K562 (cell line): Measurements from ENCODE around the gene VPS13C. TPM values are rescaled to one million over a fixed set of nuclear protein-coding genes. Genes with fewer than 3 reads are reported as not detected.

Source experiments
- ATAC-seq: fragments of 200-7000 bp; cut with Tn5 transposase; 3 replicates; pipeline ENCODE4 v1.9.1; 2020; ENCODE audit warnings: moderate library complexity
- BruUV-seq: library from RNA; stranded (reverse); fragments of 400-500 nt; replicated peaks from 2 replicates; lab custom pipeline; 2021; lab: Mats Ljungman, UMichigan
- CTCF ChIA-PET: fragments of 300-600 bp; formaldehyde crosslinking; extraction: SDS; loops from one replicate; lab custom pipeline; 2021; ENCODE audit warnings: low intra/inter-chr PET ratio; lab: Yijun Ruan, JAX
- POLR2A ChIA-PET: fragments of 300-600, 350-650 bp; sonication (Branson Sonifier 250); formaldehyde crosslinking; extraction: SDS; loops from one replicate; lab custom pipeline; 2021; ENCODE audit warnings: antibody characterized with exemption, inconsistent platforms; lab: Yijun Ruan, JAX
- DNase-seq, 4 experiments: peaks; one replicate each; pipeline versions ENCODE4 v3.0.0 to v3.0.0-alpha.2; 2011 to 2018; ENCODE audit warnings: low spot score in 3 of 4, mixed read lengths in 3 of 4; ENCODE audit errors: extremely low read depth in 1 of 4
- FAIRE-seq: peaks from 2 replicates; lab custom pipeline; 2011; peaks lifted over from hg19 to GRCh38; lab: Jason Lieb, UNC
- H2AFZ ChIP-seq: 2 replicates; pipeline ENCODE4 v1.6.0; 2011; ENCODE audit warnings: low read depth, low read length, control low read depth, inconsistent platforms
- H3K27ac ChIP-seq: fragments of 200-600 bp; 3 replicates; pipeline ENCODE4 v1.8.0; 2011; ENCODE audit warnings: low read depth, mild to moderate bottlenecking, control low read depth, inconsistent platforms, low read length, moderate library complexity, mixed read lengths; ENCODE audit errors: extremely low read depth
- H3K27me3 ChIP-seq, 2 experiments: fragments of 300-600 bp in 1 of 2; 2 replicates in 1 of 2; 3 replicates in 1 of 2; pipeline versions ENCODE4 v1.6.0 to v1.8.0; 2011; ENCODE audit warnings: inconsistent platforms in 2 of 2, low read length in 2 of 2, mild to moderate bottlenecking in 1 of 2, mixed read lengths in 1 of 2, moderate library complexity in 1 of 2; ENCODE audit not compliant: control insufficient read depth in 2 of 2, insufficient read depth in 2 of 2
- H3K36me3 ChIP-seq: fragments of 300-600 bp; 3 replicates; pipeline ENCODE4 v1.8.0; 2011; ENCODE audit warnings: mild to moderate bottlenecking, low read length, inconsistent platforms; ENCODE audit not compliant: control insufficient read depth, insufficient read depth
- H3K4me1 ChIP-seq, 2 experiments: fragments of 200-600 bp in 1 of 2; replicated peaks in 1 of 2; 2 replicates in 1 of 2; 3 replicates in 1 of 2; pipeline versions ENCODE4 v1.5.1 to v1.8.0; 2011; ENCODE audit warnings: inconsistent platforms in 2 of 2, low read length in 2 of 2, mild to moderate bottlenecking in 1 of 2, mixed read lengths in 1 of 2, moderate library complexity in 1 of 2; ENCODE audit not compliant: control insufficient read depth in 2 of 2, insufficient read depth in 2 of 2
- H3K4me2 ChIP-seq: 2 replicates; pipeline ENCODE4 v1.6.1; 2011; ENCODE audit warnings: low read length, control low read depth, inconsistent platforms, mixed read lengths; ENCODE audit not compliant: insufficient read depth
- H3K4me3 ChIP-seq: fragments of 200-600 bp; sonication (generic), shearing (Covaris generic); 2 replicates; pipeline ENCODE4 v1.5.1; 2016; ENCODE audit warnings: control low read depth, inconsistent platforms
- H3K79me2 ChIP-seq: fragments of 200-600 bp; 3 replicates; pipeline ENCODE4 v1.8.0; 2011; ENCODE audit warnings: low read length, inconsistent platforms; ENCODE audit not compliant: control insufficient read depth, insufficient read depth
- H3K9ac ChIP-seq, 2 experiments: 2 replicates each; pipeline versions ENCODE4 v1.6.0 to v1.6.1; 2011; ENCODE audit warnings: low read depth in 2 of 2, low read length in 2 of 2, control low read depth in 1 of 2, inconsistent platforms in 1 of 2, mild to moderate bottlenecking in 1 of 2, mixed read lengths in 1 of 2; ENCODE audit not compliant: insufficient read depth in 1 of 2
- H3K9me1 ChIP-seq: one replicate; pipeline ENCODE4 v1.6.0; 2011; ENCODE audit warnings: inconsistent platforms, mild to moderate bottlenecking, low read length, moderate library complexity; ENCODE audit not compliant: control insufficient read depth, insufficient read depth
- H3K9me3 ChIP-seq: replicated peaks from 2 replicates; pipeline ENCODE4 v1.5.1; 2011; ENCODE audit warnings: low read depth, low read length, inconsistent platforms; ENCODE audit not compliant: control insufficient read depth, insufficient read depth
- H4K20me1 ChIP-seq: replicated peaks from 2 replicates; pipeline ENCODE4 v1.6.1; 2011; ENCODE audit warnings: low read length, inconsistent platforms, mixed read lengths; ENCODE audit not compliant: control insufficient read depth, insufficient read depth
- GTF2F1 ChIP-seq: IDR thresholded peaks from 2 replicates; pipeline ENCODE4 v1.6.1; 2011; ENCODE audit warnings: low read depth, low read length, improper control_type of control experiment
- MTA3 ChIP-seq: fragments of 450-650 bp; formaldehyde crosslinking; IDR thresholded peaks from 2 replicates; pipeline ENCODE4 v1.6.1; 2017; ENCODE audit warnings: mild to moderate bottlenecking, borderline replicate concordance
- NR4A1 ChIP-seq, 2 experiments: fragments of 250-450 bp in 1 of 2; fragments of 450-650 bp in 1 of 2; sonication (Bioruptor Pico) in 1 of 2; IDR thresholded peaks; 2 replicates each; pipeline versions ENCODE4 v1.4.0 to v1.6.1; 2016 to 2020; ENCODE audit warnings: mild to moderate bottlenecking in 2 of 2, missing compliant biosample characterization in 1 of 2, missing genetic modification characterization in 1 of 2, moderate library complexity in 1 of 2
- RHOXF2B ChIP-seq: fragments of 250-450 bp; sonication (Bioruptor Pico); conservative IDR thresholded peaks from 2 replicates; pipeline ENCODE4 v1.5.1; 2021
- SETDB1 ChIP-seq: IDR thresholded peaks from one replicate; pipeline ENCODE4 v1.6.1; 2012; ENCODE audit warnings: low read length, control low read depth, inconsistent platforms
- SREBF2 ChIP-seq: sonication (generic); formaldehyde crosslinking; IDR thresholded peaks from 2 replicates; pipeline ENCODE4 v1.4.0; 2020; ENCODE audit warnings: mild to moderate bottlenecking, missing genetic modification reagents
- TAF7 ChIP-seq: fragments of 450-650 bp; IDR thresholded peaks from 2 replicates; pipeline ENCODE4 v1.6.1; 2016; ENCODE audit warnings: missing genetic modification characterization, missing compliant biosample characterization
- ZNF586 ChIP-seq: fragments of 450-650 bp; formaldehyde crosslinking; conservative IDR thresholded peaks from 2 replicates; pipeline ENCODE4 v1.4.0; 2020; ENCODE audit warnings: mild to moderate bottlenecking, moderate library complexity
- WGBS: fragments of 100-300 bp; shearing (Covaris generic); methylation state at CpG from one replicate; pipeline ENCODE4 v1.1.6; 2016; ENCODE audit warnings: low coverage, mixed read lengths; ENCODE audit not compliant: insufficient coverage; ENCODE audit errors: missing lambda C conversion rate; 5-methylcytosine and 5-hydroxymethylcytosine counted together
- in situ Hi-C: fragments of 300-500 bp; cut with MboI; formaldehyde crosslinking; loops from 4 replicates; pipeline ENCODE4 v1.15.0; 2018; ENCODE audit warnings: inconsistent platforms, mixed read lengths
- intact Hi-C: fragments of 100-400 bp; cut with micrococcal nuclease; formaldehyde crosslinking; loops from 2 replicates; pipeline ENCODE4 v1.14.2; 2022
- polyA plus RNA-seq, 8 experiments: library from polyadenylated mRNA; depleted of rRNA in 4 of 8; stranded (reverse) in 5 of 8; unstranded in 3 of 8; fragments of >200 nt; fragmentation: Nextera tagmentation in 2 of 8; fragmentation: Illumina TruSeq in 1 of 8; extraction: Ambion mirVana in 2 of 8; extraction: Trizol in 1 of 8; gene quantifications; 2 replicates each; pipeline versions ENCODE4 v1.2.1 to v1.2.3, GENCODE V29; 2011 to 2014; ENCODE audit warnings: inconsistent platforms in 1 of 8, missing spikeins in 1 of 8
- total RNA-seq, 7 experiments: library from RNA; depleted of rRNA in 6 of 7; stranded (reverse); fragments of >200 nt in 6 of 7; fragmentation: Illumina TruSeq in 2 of 7; extraction: Trizol in 2 of 7; gene quantifications; 2 replicates each; pipeline versions ENCODE4 v1.2.1 to v1.2.3, GENCODE V29; 2011 to 2021; ENCODE audit warnings: low replicate concordance in 1 of 7
- TF ChIP-seq, protein P1 (sequence below), 2 experiments: fragments of 450-650 bp; IDR thresholded peaks; 2 replicates each; pipeline ENCODE4 v1.6.1; 2016
- TF ChIP-seq, protein P2 (sequence below): fragments of 250-450 bp; sonication (Bioruptor Pico); IDR thresholded peaks from 2 replicates; pipeline ENCODE4 v1.5.0; 2021; ENCODE audit warnings: mild to moderate bottlenecking, borderline replicate concordance
- TF ChIP-seq, protein P3 (sequence below): fragments of 250-450 bp; sonication (Bioruptor Pico); IDR thresholded peaks from 2 replicates; pipeline ENCODE4 v1.5.0; 2021
- TF ChIP-seq, protein P4 (sequence below): fragments of 250-450 bp; sonication (Bioruptor Pico); IDR thresholded peaks from 2 replicates; pipeline ENCODE4 v1.5.0; 2020; ENCODE audit warnings: mild to moderate bottlenecking, borderline replicate concordance
- TF ChIP-seq, protein P5 (sequence below): fragments of 450-650 bp; conservative IDR thresholded peaks from 2 replicates; pipeline ENCODE4 v1.6.1; 2016; ENCODE audit warnings: missing genetic modification characterization, low read depth, mild to moderate bottlenecking, missing compliant biosample characterization, moderate library complexity

Gene VPS13C
- total and polyA plus RNA-seq, 9 of the 15 experiments (the other 6 are each of a cell fraction or from before 2014, with no cell fraction given) = 5.2 to 32.3 (median 15.7) TPM

DNA sequence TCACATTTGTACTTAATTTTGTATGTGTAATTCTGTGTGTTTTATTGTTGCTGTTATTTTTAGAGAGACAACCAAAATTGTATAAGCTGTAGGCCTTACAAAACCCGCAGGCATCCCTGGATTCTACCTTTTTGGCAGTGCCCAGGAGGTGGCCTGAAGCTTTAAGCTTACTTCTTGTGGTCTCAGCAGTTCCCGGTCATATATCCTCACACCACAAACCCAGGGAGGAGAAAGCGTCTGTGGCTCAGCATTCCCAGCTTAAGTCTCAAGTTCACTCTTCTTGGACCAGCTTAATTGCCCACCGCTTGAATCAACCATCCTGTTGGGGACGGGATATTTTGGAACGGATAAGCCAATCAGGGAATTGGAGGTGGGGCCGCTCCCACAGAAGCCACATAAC, 43.2 kb upstream of the VPS13C start:
- FAIRE-seq (no peak), DNase-seq (no peak), ATAC-seq (no peak)
- Histone ChIP-seq H3K4me1 (no peaks in the 10 kb centered on the region), H3K27ac (no peak overlapping the region), H3K36me3 (no peaks in the 10 kb centered on the region), H3K79me2 (no peaks in the 10 kb centered on the region), H3K4me3 (no peak overlapping the region), H3K27me3 (peaks cover 6 to 13% of the 10 kb centered on the region in 2 experiments), H3K9ac (no peak overlapping the region), H3K9me1 (no peaks in the 10 kb centered on the region), H3K9me3 (no peaks in the 10 kb centered on the region), H3K4me2 (no peak overlapping the region), H4K20me1 (no peaks in the 10 kb centered on the region), H2AFZ (no peak overlapping the region)
- intact Hi-C loops (no loop called here), in situ Hi-C loops (no loop called here)
- ChIA-PET CTCF (no interaction called here), POLR2A (no interaction called here)
- BruUV-seq = no TSS peak
- TF ChIP-seq NR4A1 (CRISPR knock-in tag; IDR thresholded peaks at IDR 0.05) = no peak
- TF ChIP-seq NR4A1 (tag; IDR thresholded peaks at IDR 0.05) = no peak
- no peak for TF ChIP-seq SREBF2 (CRISPR knock-in tag)
- TF ChIP-seq, protein P1, sequence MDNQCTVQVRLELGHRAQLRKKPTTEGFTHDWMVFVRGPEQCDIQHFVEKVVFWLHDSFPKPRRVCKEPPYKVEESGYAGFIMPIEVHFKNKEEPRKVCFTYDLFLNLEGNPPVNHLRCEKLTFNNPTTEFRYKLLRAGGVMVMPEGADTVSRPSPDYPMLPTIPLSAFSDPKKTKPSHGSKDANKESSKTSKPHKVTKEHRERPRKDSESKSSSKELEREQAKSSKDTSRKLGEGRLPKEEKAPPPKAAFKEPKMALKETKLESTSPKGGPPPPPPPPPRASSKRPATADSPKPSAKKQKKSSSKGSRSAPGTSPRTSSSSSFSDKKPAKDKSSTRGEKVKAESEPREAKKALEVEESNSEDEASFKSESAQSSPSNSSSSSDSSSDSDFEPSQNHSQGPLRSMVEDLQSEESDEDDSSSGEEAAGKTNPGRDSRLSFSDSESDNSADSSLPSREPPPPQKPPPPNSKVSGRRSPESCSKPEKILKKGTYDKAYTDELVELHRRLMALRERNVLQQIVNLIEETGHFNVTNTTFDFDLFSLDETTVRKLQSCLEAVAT (IDR thresholded peaks at IDR 0.05) = no peak
- no peak for TF ChIP-seq MTA3
- TF ChIP-seq GTF2F1 = no peak
- TF ChIP-seq, protein P2, sequence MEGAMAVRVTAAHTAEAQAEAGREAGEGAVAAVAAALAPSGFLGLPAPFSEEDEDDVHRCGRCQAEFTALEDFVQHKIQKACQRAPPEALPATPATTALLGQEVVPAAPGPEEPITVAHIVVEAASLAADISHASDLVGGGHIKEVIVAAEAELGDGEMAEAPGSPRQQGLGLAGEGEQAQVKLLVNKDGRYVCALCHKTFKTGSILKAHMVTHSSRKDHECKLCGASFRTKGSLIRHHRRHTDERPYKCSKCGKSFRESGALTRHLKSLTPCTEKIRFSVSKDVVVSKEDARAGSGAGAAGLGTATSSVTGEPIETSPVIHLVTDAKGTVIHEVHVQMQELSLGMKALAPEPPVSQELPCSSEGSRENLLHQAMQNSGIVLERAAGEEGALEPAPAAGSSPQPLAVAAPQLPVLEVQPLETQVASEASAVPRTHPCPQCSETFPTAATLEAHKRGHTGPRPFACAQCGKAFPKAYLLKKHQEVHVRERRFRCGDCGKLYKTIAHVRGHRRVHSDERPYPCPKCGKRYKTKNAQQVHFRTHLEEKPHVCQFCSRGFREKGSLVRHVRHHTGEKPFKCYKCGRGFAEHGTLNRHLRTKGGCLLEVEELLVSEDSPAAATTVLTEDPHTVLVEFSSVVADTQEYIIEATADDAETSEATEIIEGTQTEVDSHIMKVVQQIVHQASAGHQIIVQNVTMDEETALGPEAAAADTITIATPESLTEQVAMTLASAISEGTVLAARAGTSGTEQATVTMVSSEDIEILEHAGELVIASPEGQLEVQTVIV (CRISPR knock-in tag) = no peak
- no peak for TF ChIP-seq ZNF586 (CRISPR knock-in tag)
- TF ChIP-seq, protein P3, sequence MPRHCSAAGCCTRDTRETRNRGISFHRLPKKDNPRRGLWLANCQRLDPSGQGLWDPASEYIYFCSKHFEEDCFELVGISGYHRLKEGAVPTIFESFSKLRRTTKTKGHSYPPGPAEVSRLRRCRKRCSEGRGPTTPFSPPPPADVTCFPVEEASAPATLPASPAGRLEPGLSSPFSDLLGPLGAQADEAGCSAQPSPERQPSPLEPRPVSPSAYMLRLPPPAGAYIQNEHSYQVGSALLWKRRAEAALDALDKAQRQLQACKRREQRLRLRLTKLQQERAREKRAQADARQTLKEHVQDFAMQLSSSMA (CRISPR knock-in tag) = no peak
- no peak for TF ChIP-seq TAF7 (tag)
- TF ChIP-seq RHOXF2B = no peak
- TF ChIP-seq, protein P4, sequence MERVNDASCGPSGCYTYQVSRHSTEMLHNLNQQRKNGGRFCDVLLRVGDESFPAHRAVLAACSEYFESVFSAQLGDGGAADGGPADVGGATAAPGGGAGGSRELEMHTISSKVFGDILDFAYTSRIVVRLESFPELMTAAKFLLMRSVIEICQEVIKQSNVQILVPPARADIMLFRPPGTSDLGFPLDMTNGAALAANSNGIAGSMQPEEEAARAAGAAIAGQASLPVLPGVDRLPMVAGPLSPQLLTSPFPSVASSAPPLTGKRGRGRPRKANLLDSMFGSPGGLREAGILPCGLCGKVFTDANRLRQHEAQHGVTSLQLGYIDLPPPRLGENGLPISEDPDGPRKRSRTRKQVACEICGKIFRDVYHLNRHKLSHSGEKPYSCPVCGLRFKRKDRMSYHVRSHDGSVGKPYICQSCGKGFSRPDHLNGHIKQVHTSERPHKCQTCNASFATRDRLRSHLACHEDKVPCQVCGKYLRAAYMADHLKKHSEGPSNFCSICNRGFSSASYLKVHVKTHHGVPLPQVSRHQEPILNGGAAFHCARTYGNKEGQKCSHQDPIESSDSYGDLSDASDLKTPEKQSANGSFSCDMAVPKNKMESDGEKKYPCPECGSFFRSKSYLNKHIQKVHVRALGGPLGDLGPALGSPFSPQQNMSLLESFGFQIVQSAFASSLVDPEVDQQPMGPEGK (CRISPR knock-in tag) = no peak
- TF ChIP-seq, protein P5, sequence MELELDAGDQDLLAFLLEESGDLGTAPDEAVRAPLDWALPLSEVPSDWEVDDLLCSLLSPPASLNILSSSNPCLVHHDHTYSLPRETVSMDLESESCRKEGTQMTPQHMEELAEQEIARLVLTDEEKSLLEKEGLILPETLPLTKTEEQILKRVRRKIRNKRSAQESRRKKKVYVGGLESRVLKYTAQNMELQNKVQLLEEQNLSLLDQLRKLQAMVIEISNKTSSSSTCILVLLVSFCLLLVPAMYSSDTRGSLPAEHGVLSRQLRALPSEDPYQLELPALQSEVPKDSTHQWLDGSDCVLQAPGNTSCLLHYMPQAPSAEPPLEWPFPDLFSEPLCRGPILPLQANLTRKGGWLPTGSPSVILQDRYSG (tag) = no peak
- TF ChIP-seq SETDB1 = no peak
- WGBS = under 1% methylated on average over 7 of the region's 7 CpGs
